ENCODE results near the gene CAPN12. TPM values are rescaled to one million over a fixed set of nuclear protein-coding genes. Genes with fewer than 3 reads are reported as not detected.
"Not testable (repeated sequence)": the region's sequence is repeated elsewhere in the genome, so short reads cannot be mapped to it uniquely, and the experiment has no call there.

CAPN12 gene
- total RNA-seq, 1 donor from 2014 or later = 6.6 TPM

DNA sequence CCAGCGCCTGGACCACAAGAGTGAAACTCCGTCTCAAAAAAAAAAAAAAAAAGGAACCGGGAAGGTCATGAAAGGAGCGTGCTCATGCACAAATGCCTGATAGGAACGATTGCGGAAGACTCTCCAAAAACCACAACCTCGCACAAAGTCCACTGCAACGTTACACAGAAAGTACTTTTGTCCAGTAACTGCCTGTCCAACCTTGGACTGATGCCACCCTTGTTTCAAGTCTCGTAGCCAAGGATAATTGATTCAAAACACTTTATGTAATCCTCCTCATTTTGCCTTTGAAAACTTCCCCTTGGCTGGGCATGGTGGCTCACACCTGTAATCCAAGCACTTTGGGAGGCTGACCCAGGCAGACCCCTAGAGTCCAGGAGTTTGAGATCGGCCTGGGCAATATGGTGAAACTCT lies 15.3 kb upstream of the CAPN12 start:
- no peaks in the 10 kb centered on the region for H3K36me3 ChIP-seq (ENCODE audit: control insufficient read depth, insufficient read depth, low read length)
- DNase-seq (ENCODE audit: low read depth) (no peak), FAIRE-seq (no peak)
- TF ChIP-seq, protein P1, sequence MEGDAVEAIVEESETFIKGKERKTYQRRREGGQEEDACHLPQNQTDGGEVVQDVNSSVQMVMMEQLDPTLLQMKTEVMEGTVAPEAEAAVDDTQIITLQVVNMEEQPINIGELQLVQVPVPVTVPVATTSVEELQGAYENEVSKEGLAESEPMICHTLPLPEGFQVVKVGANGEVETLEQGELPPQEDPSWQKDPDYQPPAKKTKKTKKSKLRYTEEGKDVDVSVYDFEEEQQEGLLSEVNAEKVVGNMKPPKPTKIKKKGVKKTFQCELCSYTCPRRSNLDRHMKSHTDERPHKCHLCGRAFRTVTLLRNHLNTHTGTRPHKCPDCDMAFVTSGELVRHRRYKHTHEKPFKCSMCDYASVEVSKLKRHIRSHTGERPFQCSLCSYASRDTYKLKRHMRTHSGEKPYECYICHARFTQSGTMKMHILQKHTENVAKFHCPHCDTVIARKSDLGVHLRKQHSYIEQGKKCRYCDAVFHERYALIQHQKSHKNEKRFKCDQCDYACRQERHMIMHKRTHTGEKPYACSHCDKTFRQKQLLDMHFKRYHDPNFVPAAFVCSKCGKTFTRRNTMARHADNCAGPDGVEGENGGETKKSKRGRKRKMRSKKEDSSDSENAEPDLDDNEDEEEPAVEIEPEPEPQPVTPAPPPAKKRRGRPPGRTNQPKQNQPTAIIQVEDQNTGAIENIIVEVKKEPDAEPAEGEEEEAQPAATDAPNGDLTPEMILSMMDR (IDR thresholded peaks at IDR 0.05; ENCODE audit: insufficient read depth, low read length, severe bottlenecking) = no peak
- no peaks in the 10 kb centered on the region for H3K27me3 ChIP-seq (ENCODE audit: control insufficient read depth, insufficient read depth, low read length)
- H3K4me3 ChIP-seq (ENCODE audit: low read depth, low read length) = no peak overlapping the region

DNA sequence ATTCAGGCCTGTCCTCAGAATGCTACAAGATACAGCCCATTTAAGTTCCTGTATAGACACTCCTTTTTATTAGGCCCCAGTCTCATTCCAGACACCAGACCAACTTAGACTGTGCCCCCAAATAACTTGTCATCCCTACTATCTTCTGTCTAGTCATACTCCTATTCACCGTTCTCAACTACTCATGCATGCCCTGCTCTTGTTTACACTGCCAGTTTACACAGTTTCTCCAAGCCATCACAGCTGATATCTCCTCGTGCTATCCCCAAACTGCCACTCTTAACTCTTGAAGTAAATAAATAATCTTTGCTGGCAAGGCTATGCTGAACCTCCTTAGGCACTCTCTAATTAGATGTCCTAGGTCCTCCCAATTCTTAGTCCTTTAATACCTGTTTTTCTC lies 9.9 kb upstream of the CAPN12 start:
- not testable (repeated sequence) for H3K36me3 ChIP-seq (ENCODE audit: control insufficient read depth, insufficient read depth, low read length); H3K4me3 ChIP-seq (ENCODE audit: low read depth, low read length); FAIRE-seq; DNase-seq (ENCODE audit: low read depth); H3K27me3 ChIP-seq (ENCODE audit: control insufficient read depth, insufficient read depth, low read length)

DNA sequence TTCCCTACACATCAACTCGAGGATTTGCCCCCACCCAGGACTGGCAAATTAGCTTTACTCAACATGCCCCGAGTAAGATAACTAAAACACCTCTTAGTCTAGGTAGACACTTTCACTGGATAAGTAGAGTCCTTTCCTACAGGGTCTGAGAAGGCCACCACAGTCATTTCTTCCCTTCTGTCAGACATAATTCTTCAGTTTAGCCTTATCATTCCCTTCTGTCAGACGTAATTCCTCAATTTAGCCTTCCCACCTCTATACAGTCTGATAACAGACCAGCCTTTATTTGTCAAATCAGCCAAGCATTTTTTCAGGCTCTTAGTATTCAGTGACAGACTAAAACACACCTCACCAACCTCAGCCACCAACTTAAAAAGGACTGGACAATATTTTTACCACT lies 9.5 kb upstream of the CAPN12 start:
- not testable (repeated sequence) for H3K4me3 ChIP-seq (ENCODE audit: low read depth, low read length); FAIRE-seq; H3K27me3 ChIP-seq (ENCODE audit: control insufficient read depth, insufficient read depth, low read length); H3K36me3 ChIP-seq (ENCODE audit: control insufficient read depth, insufficient read depth, low read length); DNase-seq (ENCODE audit: low read depth)

DNA sequence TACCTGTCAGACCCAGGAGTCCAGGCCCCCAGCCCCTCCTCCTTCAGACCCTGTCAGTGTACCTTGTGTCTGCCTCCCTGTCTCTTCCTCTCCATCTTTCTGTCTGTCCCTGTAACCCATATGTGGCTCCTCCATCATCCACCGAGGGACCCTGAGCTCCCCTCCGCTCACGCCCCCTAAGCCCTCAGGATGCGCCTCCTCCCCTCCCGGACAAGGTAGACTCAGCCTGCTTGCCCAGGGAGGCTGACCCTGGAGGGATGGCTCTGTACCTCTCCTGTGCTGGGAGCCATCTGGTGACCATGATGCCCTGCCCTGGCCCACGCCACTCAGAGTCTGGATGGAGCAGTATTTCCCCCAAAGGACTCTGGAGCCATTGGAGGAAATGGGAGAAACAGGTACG lies 1.0 kb upstream of the CAPN12 start:
- TF ChIP-seq, protein P1 (IDR thresholded peaks at IDR 0.05; ENCODE audit: insufficient read depth, low read length, severe bottlenecking) = no peak
- H3K36me3 ChIP-seq (ENCODE audit: control insufficient read depth, insufficient read depth, low read length) = no peaks in the 10 kb centered on the region
- FAIRE-seq = no peak
- DNase-seq (ENCODE audit: low read depth) = no peak
- H3K27me3 ChIP-seq (ENCODE audit: control insufficient read depth, insufficient read depth, low read length) = no peaks in the 10 kb centered on the region
- H3K4me3 ChIP-seq (ENCODE audit: low read depth, low read length) = no peak overlapping the region

DNA sequence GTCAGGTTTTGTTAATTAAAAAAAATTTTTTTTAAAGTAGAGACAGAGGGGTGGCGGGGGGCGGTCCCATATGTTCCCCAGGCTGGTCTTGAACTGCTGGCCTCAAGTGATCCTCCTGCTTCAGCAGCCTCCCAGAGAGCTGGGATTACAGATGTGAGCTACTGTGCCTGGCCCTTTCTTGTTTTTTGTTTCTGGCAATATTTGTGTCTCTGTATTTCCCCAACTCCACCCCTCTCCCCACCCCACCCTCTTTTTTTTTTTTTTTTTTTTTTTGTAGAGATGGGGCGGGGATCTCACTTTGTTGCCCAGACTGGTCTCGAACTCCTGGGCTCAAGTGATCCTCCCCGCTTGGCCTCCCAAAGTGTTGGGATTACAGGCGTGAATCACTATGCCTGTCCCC lies 600 bp upstream of the CAPN12 start:
- Histone ChIP-seq H3K4me3 (ENCODE audit: low read depth, low read length) (no peak overlapping the region), H3K27me3 (ENCODE audit: control insufficient read depth, insufficient read depth, low read length) (no peaks in the 10 kb centered on the region), H3K36me3 (ENCODE audit: control insufficient read depth, insufficient read depth, low read length) (no peaks in the 10 kb centered on the region)
- FAIRE-seq = no peak
- DNase-seq (ENCODE audit: low read depth) = no peak
- TF ChIP-seq, protein P1 (IDR thresholded peaks at IDR 0.05; ENCODE audit: insufficient read depth, low read length, severe bottlenecking) = no peak

DNA sequence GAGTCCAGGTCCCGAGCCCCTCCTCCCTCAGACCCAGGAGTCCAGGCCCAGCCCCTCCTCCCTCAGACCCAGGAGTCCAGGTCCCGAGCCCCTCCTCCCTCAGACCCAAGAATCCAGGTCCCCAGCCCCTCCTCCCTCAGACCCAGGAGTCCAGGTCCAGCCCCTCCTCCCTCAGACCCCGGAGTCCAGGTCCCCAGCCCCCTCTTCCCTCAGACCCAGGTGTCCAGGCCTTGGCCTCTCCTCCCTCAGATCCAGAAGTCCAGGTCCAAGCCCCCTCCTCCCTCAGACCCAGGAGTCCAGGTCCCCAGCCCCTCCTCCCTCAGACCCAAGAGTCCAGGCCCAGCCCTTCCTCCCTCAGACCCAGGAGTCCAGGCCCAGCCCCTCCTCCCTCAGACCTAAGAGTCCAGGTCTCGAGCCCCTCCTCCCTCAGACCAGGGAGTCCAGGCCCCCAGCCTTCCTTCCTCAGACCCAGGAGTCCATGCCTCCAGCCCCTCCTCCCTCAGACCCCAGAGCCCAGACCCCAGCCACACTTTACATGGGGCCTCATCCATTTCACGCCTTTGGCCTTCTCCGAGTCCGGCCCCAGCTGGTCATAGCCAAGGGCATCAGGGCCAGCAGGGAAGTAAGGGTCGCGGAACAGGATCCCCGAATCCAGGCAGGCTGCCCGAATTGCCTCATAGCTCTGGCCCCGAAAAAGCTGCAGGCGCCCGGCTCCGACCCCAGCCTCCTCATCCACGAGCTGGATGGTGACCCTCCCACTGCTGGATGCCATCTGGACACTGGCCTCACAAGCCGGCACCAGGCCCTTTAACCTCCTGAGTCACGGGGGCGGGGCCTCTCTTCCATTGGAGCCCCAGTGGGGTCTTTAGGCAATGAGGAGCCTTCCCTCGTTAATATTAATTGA lies 628 bp downstream of the CAPN12 start:
- no peaks in the 10 kb centered on the region for H3K27me3 ChIP-seq (ENCODE audit: control insufficient read depth, insufficient read depth, low read length)
- FAIRE-seq = no peak
- no peak for DNase-seq (ENCODE audit: low read depth)
- no peak overlapping the region for H3K4me3 ChIP-seq (ENCODE audit: low read depth, low read length)
- H3K36me3 ChIP-seq (ENCODE audit: control insufficient read depth, insufficient read depth, low read length) = no peaks in the 10 kb centered on the region
- TF ChIP-seq, protein P1 (IDR thresholded peaks at IDR 0.05; ENCODE audit: insufficient read depth, low read length, severe bottlenecking) = no peak

DNA sequence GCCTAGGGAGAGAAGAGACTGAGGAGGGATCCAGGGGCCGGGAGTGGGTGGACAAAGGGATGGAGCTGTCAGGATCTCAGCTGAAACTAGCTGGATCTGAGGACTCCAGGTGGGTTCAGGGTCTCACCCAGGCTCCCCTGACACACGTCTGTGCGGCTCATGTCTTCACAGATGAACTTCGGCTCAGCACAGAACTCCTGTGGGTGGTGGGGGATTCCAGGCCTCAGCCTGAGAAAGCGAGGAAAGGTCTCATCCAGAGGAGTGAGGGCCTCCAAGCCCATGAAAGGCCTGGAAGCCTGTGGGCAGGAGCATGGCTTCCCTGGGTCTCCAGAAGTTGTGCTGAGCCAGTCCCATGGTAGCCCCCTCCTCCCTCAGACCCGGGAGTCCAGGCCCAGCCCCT lies 1.4 kb downstream of the CAPN12 start:
- DNase-seq (ENCODE audit: low read depth) = no peak
- Histone ChIP-seq H3K4me3 (ENCODE audit: low read depth, low read length) (no peak overlapping the region), H3K36me3 (ENCODE audit: control insufficient read depth, insufficient read depth, low read length) (no peaks in the 10 kb centered on the region), H3K27me3 (ENCODE audit: control insufficient read depth, insufficient read depth, low read length) (no peaks in the 10 kb centered on the region)
- no peak for FAIRE-seq
- TF ChIP-seq, protein P1 (IDR thresholded peaks at IDR 0.05; ENCODE audit: insufficient read depth, low read length, severe bottlenecking) = no peak

All from bronchial epithelial cell (primary cell).